Ishikawa (cell line): Measurements from ENCODE around the gene GSK3B.

ENCODE experiments used
- CEBPB ChIP-seq: IDR thresholded peaks from 2 replicates; pipeline ENCODE4 v1.6.1; 2012
- CREB1 ChIP-seq: IDR thresholded peaks from 2 replicates; pipeline ENCODE4 v1.6.1; 2012; ENCODE audit warnings: low read depth
- EGR1 ChIP-seq: IDR thresholded peaks from 2 replicates; pipeline ENCODE4 v1.6.1; 2012
- MAX ChIP-seq: IDR thresholded peaks from 2 replicates; pipeline ENCODE4 v1.6.1; 2012
- RAD21 ChIP-seq: IDR thresholded peaks from 2 replicates; pipeline ENCODE4 v1.6.1; 2012; ENCODE audit warnings: low read depth
- REST ChIP-seq: IDR thresholded peaks from 2 replicates; pipeline ENCODE4 v1.6.1; 2012; ENCODE audit warnings: low read depth, mild to moderate bottlenecking
- TAF1 ChIP-seq: IDR thresholded peaks from 2 replicates; pipeline ENCODE4 v1.6.1; 2012; ENCODE audit warnings: low read depth, mild to moderate bottlenecking
- YY1 ChIP-seq: IDR thresholded peaks from 2 replicates; pipeline ENCODE4 v1.6.1; 2012; ENCODE audit warnings: low read depth
- TF ChIP-seq, protein P1 (sequence below): IDR thresholded peaks from 2 replicates; pipeline ENCODE4 v1.6.1; 2012

- TF ChIP-seq REST (no peak), CREB1 (no peak), TAF1 (no peak), YY1 (no peak), RAD21 (no peak), EGR1 (no peak), MAX (no peak), CEBPB (no peak)
- TF ChIP-seq, protein P1, sequence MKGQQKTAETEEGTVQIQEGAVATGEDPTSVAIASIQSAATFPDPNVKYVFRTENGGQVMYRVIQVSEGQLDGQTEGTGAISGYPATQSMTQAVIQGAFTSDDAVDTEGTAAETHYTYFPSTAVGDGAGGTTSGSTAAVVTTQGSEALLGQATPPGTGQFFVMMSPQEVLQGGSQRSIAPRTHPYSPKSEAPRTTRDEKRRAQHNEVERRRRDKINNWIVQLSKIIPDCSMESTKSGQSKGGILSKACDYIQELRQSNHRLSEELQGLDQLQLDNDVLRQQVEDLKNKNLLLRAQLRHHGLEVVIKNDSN: no peak
Observed at GRCh38 chr3:120033596-120033995, 60.7 kb downstream of the GSK3B start.
